IMR-90 (cell line): Measurements from ENCODE around the gene ZNRF3. TPM values are rescaled to one million over a fixed set of nuclear protein-coding genes. Genes with fewer than 3 reads are reported as not detected.

Experiments
- ATAC-seq: fragments of 200-7000 bp; cut with Tn5 transposase; 2 replicates; pipeline ENCODE4 v1.9.1; 2020; ENCODE audit warnings: low read depth, mild to moderate bottlenecking, moderate library complexity
- BruUV-seq: library from RNA; stranded (reverse); fragments of 400-500 nt; replicated peaks from 2 replicates; lab custom pipeline; 2021; lab: Mats Ljungman, UMichigan
- CTCF ChIA-PET: fragments of 300-600 bp; formaldehyde crosslinking; extraction: SDS; loops from one replicate; lab custom pipeline; 2021; ENCODE audit warnings: antibody characterized with exemption; lab: Yijun Ruan, JAX
- POLR2A ChIA-PET: fragments of 300-600 bp; sonication (Branson Sonifier 250); formaldehyde crosslinking; loops from one replicate; lab custom pipeline; 2022; ENCODE audit warnings: antibody characterized with exemption; ENCODE audit not compliant: unreplicated experiment; lab: Charles Lee
- DNase-seq: peaks from one replicate; pipeline ENCODE4 v3.0.0; 2013
- H2AFZ ChIP-seq: replicated peaks from 2 replicates; pipeline ENCODE3; 2013; ENCODE audit warnings: low read length, mild to moderate bottlenecking; ENCODE audit not compliant: poor library complexity
- H2AK5ac ChIP-seq: 2 replicates; pipeline ENCODE4 v1.6.1; 2013; ENCODE audit warnings: low read depth, low read length, inconsistent platforms
- H2AK9ac ChIP-seq: replicated peaks from 2 replicates; pipeline ENCODE3; 2013; ENCODE audit warnings: mild to moderate bottlenecking, low read depth, low read length, moderate library complexity; ENCODE audit not compliant: poor library complexity
- H2BK120ac ChIP-seq: 2 replicates; pipeline ENCODE4 v1.6.1; 2013; ENCODE audit warnings: low read depth, low read length, inconsistent platforms
- H2BK15ac ChIP-seq: 3 replicates; pipeline ENCODE4 v1.6.1; 2013; ENCODE audit warnings: low read depth, low read length, inconsistent platforms
- H2BK20ac ChIP-seq: 2 replicates; pipeline ENCODE4 v1.6.1; 2013; ENCODE audit warnings: low read depth, mild to moderate bottlenecking, inconsistent platforms, low read length, moderate library complexity
- H2BK5ac ChIP-seq: 2 replicates; pipeline ENCODE4 v1.6.1; 2013; ENCODE audit warnings: mild to moderate bottlenecking, low read depth, low read length, inconsistent platforms; ENCODE audit not compliant: poor library complexity, severe bottlenecking
- H3K14ac ChIP-seq: replicated peaks from 2 replicates; pipeline ENCODE4 v1.6.1; 2013; ENCODE audit warnings: low read depth, low read length, inconsistent platforms
- H3K18ac ChIP-seq: 2 replicates; pipeline ENCODE4 v1.6.1; 2013; ENCODE audit warnings: low read depth, low read length, control low read depth
- H3K23ac ChIP-seq: 2 replicates; pipeline ENCODE4 v1.6.1; 2013; ENCODE audit warnings: low read depth, low read length, inconsistent platforms
- H3K27ac ChIP-seq: 2 replicates; pipeline ENCODE4 v1.5.1; 2013; ENCODE audit warnings: mild to moderate bottlenecking, control low read depth, low read length; ENCODE audit not compliant: insufficient read depth
- H3K27me3 ChIP-seq: 2 replicates; pipeline ENCODE4 v1.6.1; 2013; ENCODE audit warnings: low read length; ENCODE audit not compliant: control insufficient read depth, insufficient read depth
- H3K36me3 ChIP-seq: 2 replicates; pipeline ENCODE4 v1.6.1; 2013; ENCODE audit warnings: low read length, mixed read lengths; ENCODE audit not compliant: control insufficient read depth, insufficient read depth
- H3K4ac ChIP-seq: 2 replicates; pipeline ENCODE4 v1.6.1; 2013; ENCODE audit warnings: low read depth, low read length, inconsistent platforms
- H3K4me1 ChIP-seq: 2 replicates; pipeline ENCODE4 v1.6.1; 2013; ENCODE audit warnings: low read length, mixed read lengths; ENCODE audit not compliant: control insufficient read depth, insufficient read depth
- H3K4me2 ChIP-seq: 2 replicates; pipeline ENCODE4 v1.6.1; 2013; ENCODE audit warnings: low read depth, mild to moderate bottlenecking, control low read depth, low read length, moderate library complexity
- H3K4me3 ChIP-seq: 2 replicates; pipeline ENCODE4 v1.5.1; 2013; ENCODE audit warnings: low read depth, mild to moderate bottlenecking, control low read depth, low read length, moderate library complexity; ENCODE audit not compliant: insufficient read depth
- H3K56ac ChIP-seq: 2 replicates; pipeline ENCODE4 v1.6.1; 2013; ENCODE audit warnings: low read length, inconsistent platforms; ENCODE audit not compliant: insufficient read depth; ENCODE audit errors: extremely low read depth
- H3K79me1 ChIP-seq, 2 experiments: 2 replicates each; pipeline ENCODE4 v1.6.1; 2013; ENCODE audit warnings: low read length in 2 of 2, inconsistent platforms in 1 of 2, low read depth in 1 of 2
- H3K9ac ChIP-seq: 2 replicates; pipeline ENCODE4 v1.6.1; 2013; ENCODE audit warnings: low read depth, low read length, control low read depth
- H3K9me1 ChIP-seq: 2 replicates; pipeline ENCODE4 v1.6.1; 2013; ENCODE audit warnings: low read length, inconsistent platforms; ENCODE audit not compliant: insufficient read depth
- H3K9me3 ChIP-seq: 2 replicates; pipeline ENCODE4 v1.6.1; 2013; ENCODE audit warnings: low read length; ENCODE audit not compliant: control insufficient read depth, insufficient read depth
- H4K20me1 ChIP-seq: 2 replicates; pipeline ENCODE4 v1.6.1; 2013; ENCODE audit warnings: low read length, inconsistent platforms; ENCODE audit not compliant: insufficient read depth
- H4K5ac ChIP-seq: 2 replicates; pipeline ENCODE4 v1.6.1; 2013; ENCODE audit warnings: mild to moderate bottlenecking, low read depth, low read length, control low read depth
- H4K8ac ChIP-seq, 2 experiments: 2 replicates each; pipeline ENCODE4 v1.6.1; 2013; ENCODE audit warnings: low read depth in 2 of 2, low read length in 2 of 2, control low read depth in 1 of 2, inconsistent platforms in 1 of 2
- H4K91ac ChIP-seq: 2 replicates; pipeline ENCODE4 v1.6.1; 2013; ENCODE audit warnings: low read depth, low read length, inconsistent platforms; ENCODE audit not compliant: insufficient read depth
- CEBPB ChIP-seq: IDR thresholded peaks from 2 replicates; pipeline ENCODE4 v1.6.1; 2012; ENCODE audit warnings: low read depth, low read length, improper control_type of control experiment
- ELK1 ChIP-seq: fragments of 150-350 bp; IDR thresholded peaks from 2 replicates; pipeline ENCODE4 v1.6.1; 2016; ENCODE audit warnings: low read depth, mild to moderate bottlenecking, low read length, moderate library complexity, borderline replicate concordance
- NFE2L2 ChIP-seq: fragments of 150-350 bp; IDR thresholded peaks from 2 replicates; pipeline ENCODE4 v1.6.1; 2016; ENCODE audit warnings: low read depth, mild to moderate bottlenecking, low read length
- POLR2A ChIP-seq: IDR thresholded peaks from 2 replicates; pipeline ENCODE4 v1.6.1; 2012; ENCODE audit warnings: mild to moderate bottlenecking, low read depth, low read length
- RAD21 ChIP-seq: IDR thresholded peaks from 2 replicates; pipeline ENCODE4 v1.6.1; 2012; ENCODE audit warnings: low read length, improper control_type of control experiment
- WGBS, 2 experiments: methylation state at CpG; one replicate each; pipeline versions ENCODE4 v1.1.5 to v1.1.7; 2013; ENCODE audit warnings: missing lambda C conversion rate in 2 of 2; ENCODE audit not compliant: insufficient read length in 1 of 2; ENCODE audit errors: extremely low coverage in 2 of 2; 5-methylcytosine and 5-hydroxymethylcytosine counted together
- dilution Hi-C: fragments of 300-500 bp; cut with HindIII; formaldehyde crosslinking; loops from one replicate; pipeline ENCODE4 v1.14.3; 2018; ENCODE audit warnings: low sequenced_read_pairs; ENCODE audit not compliant: unreplicated experiment
- in situ Hi-C: fragments of 300-500 bp; cut with MboI; formaldehyde crosslinking; loops from 3 replicates; pipeline ENCODE4 v1.14.3; 2019; ENCODE audit warnings: low sequenced_read_pairs, inconsistent platforms, mixed read lengths
- intact Hi-C: fragments of 100-400 bp; cut with micrococcal nuclease; formaldehyde crosslinking; loops from 2 replicates; pipeline ENCODE4 v1.10.0; 2022
- polyA plus RNA-seq, 3 experiments: library from polyadenylated mRNA; depleted of rRNA; stranded (reverse); fragments of >200 nt; gene quantifications; 2 replicates each; pipeline ENCODE4 v1.2.3, GENCODE V29; 2012; ENCODE audit warnings: low replicate concordance in 1 of 3
- total RNA-seq: library from RNA; depleted of rRNA; stranded (reverse); fragments of >200 nt; gene quantifications from 2 replicates; pipeline ENCODE4 v1.2.3, GENCODE V29; 2012

ZNRF3 gene
- total and polyA plus RNA-seq, 2 of the 4 experiments (the other 2 are of a cell fraction), result 1.4 to 2.4 TPM

DNA sequence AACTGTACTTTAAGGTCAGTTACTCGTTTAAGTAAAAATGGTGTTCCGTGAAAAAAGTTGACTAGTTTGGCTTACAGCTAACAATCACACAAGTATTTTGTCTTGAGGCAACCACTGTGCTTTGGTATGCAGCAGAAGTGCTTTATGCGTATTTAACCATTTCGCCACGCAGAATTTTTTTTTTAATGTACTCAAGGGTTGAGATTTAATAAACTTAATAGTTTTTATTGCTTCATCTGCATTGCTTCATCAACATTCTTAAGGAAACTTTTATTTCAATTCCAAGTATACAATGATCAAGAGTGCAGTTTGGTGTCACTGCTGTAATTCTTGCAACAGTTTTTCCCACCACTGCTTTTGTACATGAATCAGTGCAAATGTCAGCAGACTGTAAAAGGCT, 66.4 kb downstream of the ZNRF3 start:
- Histone ChIP-seq H2BK5ac (no peak overlapping the region), H3K56ac (no peak overlapping the region), H3K36me3 (no peaks in the 10 kb centered on the region), H3K4ac (no peak overlapping the region), H3K14ac (no peak overlapping the region), H2AFZ (no peak overlapping the region), H2BK15ac (no peak overlapping the region), H4K5ac (no peak overlapping the region), H3K18ac (no peak overlapping the region), H3K4me2 (peak overlapping the region; percentile 32), H2BK20ac (no peak overlapping the region), H4K91ac (no peak overlapping the region), H3K9ac (no peak overlapping the region), H3K4me1 (peaks cover 11% of the 10 kb centered on the region), H3K79me1 (peaks cover 9 to 40% of the 10 kb centered on the region in 2 experiments; a peak in 2 of 4 replicates), H4K20me1 (peaks cover 9% of the 10 kb centered on the region; the same call in 1 of the 2 replicates), H3K27me3 (no peaks in the 10 kb centered on the region), H3K9me1 (peaks cover 3% of the 10 kb centered on the region; the same call in 1 of the 2 replicates), H3K4me3 (no peak overlapping the region), H2AK9ac (no peak overlapping the region), H3K23ac (no peak overlapping the region), H2AK5ac (no peak overlapping the region), H4K8ac (no peak overlapping the region), H3K9me3 (peaks cover 4% of the 10 kb centered on the region), H2BK120ac (no peak overlapping the region), H3K27ac (no peak overlapping the region; the same call in 1 of the 2 replicates)
- no TSS peak for BruUV-seq
- TF ChIP-seq RAD21, result no peak
- no peak for TF ChIP-seq POLR2A
- peak; percentile 80 for TF ChIP-seq CEBPB
- no peak for TF ChIP-seq NFE2L2
- TF ChIP-seq ELK1, result no peak
- peak; percentile 67 for DNase-seq
- intact Hi-C loops, result loop anchor here (10.0 kb wide), 1 partner anchor 95 kb away; no protein-coding TSS in a partner anchor
- ChIA-PET CTCF (interaction anchor here (1.0 kb wide), 1 partner anchor 91 kb away, joined by 3 read pairs; no protein-coding TSS in a partner anchor), POLR2A (no interaction called here)
- peak; percentile 50 for ATAC-seq
- WGBS, 2 experiments, result no CpG with 5 or more reads among the region's 5 CpGs
- in situ Hi-C loops, result no loop called here
- dilution Hi-C loops, result no loop called here
